GM12872 (cell line): ENCODE measurements around the gene AHI1.

Experiments
- CTCF ChIP-seq: IDR thresholded peaks from 3 replicates; pipeline ENCODE4 v1.5.1; 2011; ENCODE audit warnings: low read depth, mild to moderate bottlenecking, low read length, moderate library complexity; ENCODE audit not compliant: insufficient read depth

Gene AHI1

GRCh38 chr6:135505648-135506047 is 8.1 kb upstream of the AHI1 start:
- no peak for TF ChIP-seq CTCF

- TF ChIP-seq CTCF, result no peak
Measured at GRCh38 chr6:135505222-135505621, 7.7 kb upstream of the AHI1 start.

GRCh38 chr6:135504734-135505133 is 7.2 kb upstream of the AHI1 start:
- TF ChIP-seq CTCF, result no peak

GRCh38 chr6:135503703-135504475 is 6.3 kb upstream of the AHI1 start:
- no peak for TF ChIP-seq CTCF

- TF ChIP-seq CTCF, result no peak
Measured at GRCh38 chr6:135499441-135500340, 2.2 kb upstream of the AHI1 start.

GRCh38 chr6:135498185-135498841 is 773 bp upstream of the AHI1 start:
- no peak for TF ChIP-seq CTCF

- TF ChIP-seq CTCF, result no peak
Measured at GRCh38 chr6:135496800-135497411, 634 bp downstream of the AHI1 start.
